ENCODE measurements around the gene TEKT3.

The TEKT3 gene

GRCh38 chr17:15366026-15366425 is 24.6 kb upstream of the TEKT3 start:
- no peak for TF ChIP-seq CEBPB (IDR thresholded peaks at IDR 0.05)
- TF ChIP-seq NFIC (IDR thresholded peaks at IDR 0.05), result no peak
- no peak for TF ChIP-seq CREB1 (IDR thresholded peaks at IDR 0.05; ENCODE audit: low read depth)
- TF ChIP-seq TCF12 (IDR thresholded peaks at IDR 0.05; ENCODE audit: low read depth), result no peak
- no peak for TF ChIP-seq EGR1 (IDR thresholded peaks at IDR 0.05)
- no peak for TF ChIP-seq TEAD4 (IDR thresholded peaks at IDR 0.05)
- no peak for TF ChIP-seq TAF1 (IDR thresholded peaks at IDR 0.05; ENCODE audit: low read depth)
- TF ChIP-seq EP300 (IDR thresholded peaks at IDR 0.05; ENCODE audit: borderline replicate concordance), result no peak
- TF ChIP-seq RAD21 (IDR thresholded peaks at IDR 0.05; ENCODE audit: low read depth), result no peak

DNA sequence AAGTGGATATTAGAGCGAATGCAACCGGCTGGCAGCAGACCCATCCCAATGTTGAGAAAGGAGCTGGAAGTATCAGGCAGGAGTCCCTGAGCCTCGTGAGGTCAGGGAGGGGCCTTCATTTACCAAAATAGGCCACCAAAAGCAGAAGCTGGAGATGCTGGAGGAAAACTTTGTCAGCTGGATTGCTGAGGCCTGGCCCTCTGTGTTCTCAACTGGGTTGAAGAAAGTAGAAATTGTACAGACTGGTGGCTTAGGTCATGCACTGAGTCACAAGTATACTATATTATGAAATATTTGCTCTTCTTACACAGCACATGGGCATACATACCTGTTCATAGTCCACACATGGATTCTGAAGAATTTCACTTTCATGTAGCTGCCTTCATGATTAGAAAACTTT is 23.2 kb upstream of the TEKT3 start:
- TF ChIP-seq YY1 (IDR thresholded peaks at IDR 0.05; ENCODE audit: low read depth) (no peak), ZBTB7A (IDR thresholded peaks at IDR 0.05; ENCODE audit: low read depth) (no peak), CREB1 (IDR thresholded peaks at IDR 0.05; ENCODE audit: low read depth) (no peak), NFIC (IDR thresholded peaks at IDR 0.05) (no peak), TCF12 (IDR thresholded peaks at IDR 0.05; ENCODE audit: low read depth) (no peak), TAF1 (IDR thresholded peaks at IDR 0.05; ENCODE audit: low read depth) (no peak), TEAD4 (IDR thresholded peaks at IDR 0.05) (no peak), REST (IDR thresholded peaks at IDR 0.05; ENCODE audit: low read depth) (no peak), EGR1 (IDR thresholded peaks at IDR 0.05) (no peak), FOXM1 (IDR thresholded peaks at IDR 0.05; ENCODE audit: borderline replicate concordance, low read depth) (no peak)
- TF ChIP-seq, protein P1, sequence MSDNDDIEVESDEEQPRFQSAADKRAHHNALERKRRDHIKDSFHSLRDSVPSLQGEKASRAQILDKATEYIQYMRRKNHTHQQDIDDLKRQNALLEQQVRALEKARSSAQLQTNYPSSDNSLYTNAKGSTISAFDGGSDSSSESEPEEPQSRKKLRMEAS (IDR thresholded peaks at IDR 0.05), result no peak

DNA sequence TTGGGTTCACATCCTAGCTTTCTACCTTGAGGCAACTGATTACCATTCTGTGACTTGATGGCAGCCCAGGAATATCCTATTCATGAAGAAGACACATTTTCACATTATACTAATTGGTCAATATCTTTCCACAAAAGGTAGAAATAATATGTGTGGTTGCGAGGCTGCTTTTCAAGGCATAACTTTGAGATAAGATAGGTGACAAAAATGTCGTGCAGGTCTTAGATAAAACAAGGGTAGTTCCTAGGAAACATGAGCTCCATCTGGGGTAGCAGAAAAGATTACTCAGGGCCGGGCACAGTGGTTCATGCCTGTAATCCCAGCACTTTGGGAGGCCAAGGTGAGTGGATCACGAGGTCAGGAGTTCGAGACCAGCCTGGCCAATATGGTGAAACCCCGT is 22.3 kb upstream of the TEKT3 start:
- TF ChIP-seq TAF1 (IDR thresholded peaks at IDR 0.05; ENCODE audit: low read depth), result no peak

GRCh38 chr17:15361592-15361991 is 20.2 kb upstream of the TEKT3 start:
- TF ChIP-seq TAF1 (IDR thresholded peaks at IDR 0.05; ENCODE audit: low read depth) (no peak), FOXM1 (IDR thresholded peaks at IDR 0.05; ENCODE audit: borderline replicate concordance, low read depth) (no peak), REST (IDR thresholded peaks at IDR 0.05; ENCODE audit: low read depth) (no peak), ZBTB7A (IDR thresholded peaks at IDR 0.05; ENCODE audit: low read depth) (no peak), RAD21 (IDR thresholded peaks at IDR 0.05; ENCODE audit: low read depth) (no peak), EGR1 (IDR thresholded peaks at IDR 0.05) (no peak), CREB1 (IDR thresholded peaks at IDR 0.05; ENCODE audit: low read depth) (no peak), TEAD4 (IDR thresholded peaks at IDR 0.05) (no peak), CEBPB (IDR thresholded peaks at IDR 0.05) (no peak), NFIC (IDR thresholded peaks at IDR 0.05) (no peak), EP300 (IDR thresholded peaks at IDR 0.05; ENCODE audit: borderline replicate concordance) (no peak), YY1 (IDR thresholded peaks at IDR 0.05; ENCODE audit: low read depth) (no peak), TCF12 (IDR thresholded peaks at IDR 0.05; ENCODE audit: low read depth) (no peak)
- TF ChIP-seq, protein P1 (IDR thresholded peaks at IDR 0.05), result no peak
- TF ChIP-seq, protein P2, sequence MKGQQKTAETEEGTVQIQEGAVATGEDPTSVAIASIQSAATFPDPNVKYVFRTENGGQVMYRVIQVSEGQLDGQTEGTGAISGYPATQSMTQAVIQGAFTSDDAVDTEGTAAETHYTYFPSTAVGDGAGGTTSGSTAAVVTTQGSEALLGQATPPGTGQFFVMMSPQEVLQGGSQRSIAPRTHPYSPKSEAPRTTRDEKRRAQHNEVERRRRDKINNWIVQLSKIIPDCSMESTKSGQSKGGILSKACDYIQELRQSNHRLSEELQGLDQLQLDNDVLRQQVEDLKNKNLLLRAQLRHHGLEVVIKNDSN (IDR thresholded peaks at IDR 0.05), result no peak

GRCh38 chr17:15361151-15361550 is 19.8 kb upstream of the TEKT3 start:
- TF ChIP-seq, protein P2 (IDR thresholded peaks at IDR 0.05), result no peak
- TF ChIP-seq TAF1 (IDR thresholded peaks at IDR 0.05; ENCODE audit: low read depth) (no peak), FOXM1 (IDR thresholded peaks at IDR 0.05; ENCODE audit: borderline replicate concordance, low read depth) (no peak), RAD21 (IDR thresholded peaks at IDR 0.05; ENCODE audit: low read depth) (no peak), TEAD4 (IDR thresholded peaks at IDR 0.05) (no peak), TCF12 (IDR thresholded peaks at IDR 0.05; ENCODE audit: low read depth) (no peak), CREB1 (IDR thresholded peaks at IDR 0.05; ENCODE audit: low read depth) (no peak), YY1 (IDR thresholded peaks at IDR 0.05; ENCODE audit: low read depth) (no peak), EGR1 (IDR thresholded peaks at IDR 0.05) (no peak)

DNA sequence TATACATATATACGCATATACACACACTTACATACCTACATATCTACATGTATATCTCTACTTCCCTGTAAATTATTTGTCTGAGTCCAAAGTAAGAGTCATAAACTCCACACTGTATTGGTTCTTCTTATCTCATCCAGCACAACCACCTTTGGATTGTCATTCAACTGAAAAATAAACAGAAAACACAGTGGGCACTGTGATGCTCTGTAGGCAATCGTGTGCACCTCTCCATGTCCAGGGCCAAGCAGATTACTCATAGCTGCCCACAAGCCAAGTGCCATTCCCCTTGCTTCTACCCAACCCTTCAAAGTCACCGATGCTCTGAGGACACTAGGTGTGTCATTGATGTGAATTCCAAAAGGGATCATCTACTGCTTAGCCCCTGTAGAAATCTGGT is 12.9 kb upstream of the TEKT3 start:
- TF ChIP-seq RAD21 (IDR thresholded peaks at IDR 0.05; ENCODE audit: low read depth) (no peak), FOXM1 (IDR thresholded peaks at IDR 0.05; ENCODE audit: borderline replicate concordance, low read depth) (no peak), TEAD4 (IDR thresholded peaks at IDR 0.05) (no peak), ZBTB7A (IDR thresholded peaks at IDR 0.05; ENCODE audit: low read depth) (no peak), YY1 (IDR thresholded peaks at IDR 0.05; ENCODE audit: low read depth) (no peak), REST (IDR thresholded peaks at IDR 0.05; ENCODE audit: low read depth) (no peak), NFIC (IDR thresholded peaks at IDR 0.05) (no peak)
- TF ChIP-seq, protein P2 (IDR thresholded peaks at IDR 0.05), result no peak
- TF ChIP-seq, protein P1 (IDR thresholded peaks at IDR 0.05), result no peak

All from Ishikawa (cell line).